Stimulated activated CD8-positive, alpha-beta memory T cell treated with anti-CD3 and anti-CD28 coated beads, Interleukin-4, amount 100 ng/mL, for 4 hours (primary cell): ENCODE results near the gene RNF150.
"Not testable (repeated sequence)": the region's sequence is repeated elsewhere in the genome, so short reads cannot be mapped to it uniquely, and the experiment has no call there.

Experiments used
- DNase-seq, 2 donors: peaks; one replicate each; pipeline ENCODE4 v3.0.0-alpha.2; 2020; ENCODE audit warnings: low read depth in 2 of 2, low spot score in 1 of 2

RNF150 gene

GRCh38 chr4:141133146-141133998 is at the start of gene RNF150:
RNF150 (minus strand) TSS chr4:141133469.
- DNase-seq: no peak

GRCh38 chr4:141180991-141181761 is 47.9 kb upstream of the RNF150 start:
- DNase-seq: no peak

GRCh38 chr4:141179474-141180373 is 46.5 kb upstream of the RNF150 start:
- no peak for DNase-seq

GRCh38 chr4:141177171-141177570 is 43.9 kb upstream of the RNF150 start:
- DNase-seq: no peak

GRCh38 chr4:141174457-141174856 is 41.2 kb upstream of the RNF150 start:
- DNase-seq: no peak

- DNase-seq: no peak
Observed at GRCh38 chr4:141170671-141171070, 37.4 kb upstream of the RNF150 start.

GRCh38 chr4:141169391-141169790 is 36.1 kb upstream of the RNF150 start:
- DNase-seq: no peak

GRCh38 chr4:141165001-141165400 is 31.7 kb upstream of the RNF150 start:
- not testable (repeated sequence) for DNase-seq

GRCh38 chr4:141159027-141159426 is 25.8 kb upstream of the RNF150 start:
- no peak for DNase-seq

GRCh38 chr4:141158219-141158618 is 24.9 kb upstream of the RNF150 start:
- no peak for DNase-seq

- no peak for DNase-seq
Observed at GRCh38 chr4:141155586-141155985, 22.3 kb upstream of the RNF150 start.

GRCh38 chr4:141154725-141155124 is 21.5 kb upstream of the RNF150 start:
- no peak for DNase-seq

GRCh38 chr4:141153751-141154510 is 20.7 kb upstream of the RNF150 start:
- DNase-seq: no peak

- no peak for DNase-seq
Observed at GRCh38 chr4:141144207-141144606, 10.9 kb upstream of the RNF150 start.

- no peak for DNase-seq
Observed at GRCh38 chr4:141142423-141142822, 9.2 kb upstream of the RNF150 start.

- DNase-seq: no peak
Observed at GRCh38 chr4:141140391-141141200, 7.3 kb upstream of the RNF150 start.

GRCh38 chr4:141133999-141134995 is 1.0 kb upstream of the RNF150 start:
- DNase-seq: no peak

GRCh38 chr4:141132709-141133145 is 542 bp downstream of the RNF150 start:
- no peak for DNase-seq
